Measurements from ENCODE around the gene TMEM200C.

The TMEM200C gene

DNA sequence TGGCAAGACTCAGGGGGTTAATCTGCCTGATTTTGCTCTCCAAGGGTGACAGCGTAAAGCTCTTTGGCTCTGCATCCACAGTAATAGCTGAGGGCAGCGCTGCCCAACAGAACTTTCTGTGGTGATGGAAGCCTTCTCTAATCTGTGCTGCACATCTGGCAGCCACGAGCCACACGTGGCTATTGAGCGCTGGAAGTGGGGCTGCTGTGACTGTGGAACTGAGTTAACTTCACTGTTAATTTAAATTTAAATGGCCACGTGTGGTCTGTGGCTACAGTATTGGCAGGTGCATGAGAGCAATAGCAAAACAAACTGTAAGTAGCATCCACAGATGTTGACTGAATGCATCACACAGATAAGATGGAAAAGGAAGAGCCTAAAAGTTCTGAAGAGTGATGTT is 47.3 kb upstream of the TMEM200C start:
- H4K20me1 ChIP-seq (ENCODE audit: insufficient read depth, low read length) = no peaks in the 10 kb centered on the region
- H3K4me3 ChIP-seq (ENCODE audit: low read length) = no peak overlapping the region
- H3K27me3 ChIP-seq (replicated peaks; ENCODE audit: insufficient read depth, low read length) = no peaks in the 10 kb centered on the region
- no peaks in the 10 kb centered on the region for H3K4me1 ChIP-seq (ENCODE audit: low read length)
- H3F3A ChIP-seq (ENCODE audit: insufficient read depth, low read length) = no peaks in the 10 kb centered on the region
- TF ChIP-seq, protein P1, sequence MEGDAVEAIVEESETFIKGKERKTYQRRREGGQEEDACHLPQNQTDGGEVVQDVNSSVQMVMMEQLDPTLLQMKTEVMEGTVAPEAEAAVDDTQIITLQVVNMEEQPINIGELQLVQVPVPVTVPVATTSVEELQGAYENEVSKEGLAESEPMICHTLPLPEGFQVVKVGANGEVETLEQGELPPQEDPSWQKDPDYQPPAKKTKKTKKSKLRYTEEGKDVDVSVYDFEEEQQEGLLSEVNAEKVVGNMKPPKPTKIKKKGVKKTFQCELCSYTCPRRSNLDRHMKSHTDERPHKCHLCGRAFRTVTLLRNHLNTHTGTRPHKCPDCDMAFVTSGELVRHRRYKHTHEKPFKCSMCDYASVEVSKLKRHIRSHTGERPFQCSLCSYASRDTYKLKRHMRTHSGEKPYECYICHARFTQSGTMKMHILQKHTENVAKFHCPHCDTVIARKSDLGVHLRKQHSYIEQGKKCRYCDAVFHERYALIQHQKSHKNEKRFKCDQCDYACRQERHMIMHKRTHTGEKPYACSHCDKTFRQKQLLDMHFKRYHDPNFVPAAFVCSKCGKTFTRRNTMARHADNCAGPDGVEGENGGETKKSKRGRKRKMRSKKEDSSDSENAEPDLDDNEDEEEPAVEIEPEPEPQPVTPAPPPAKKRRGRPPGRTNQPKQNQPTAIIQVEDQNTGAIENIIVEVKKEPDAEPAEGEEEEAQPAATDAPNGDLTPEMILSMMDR (IDR thresholded peaks at IDR 0.05; ENCODE audit: low read length) = no peak
- TF ChIP-seq EZH2 (optimal IDR thresholded peaks at IDR 0.05; ENCODE audit: low read depth, low read length) = no peak
- TF ChIP-seq EZH2phosphoT487 (IDR thresholded peaks at IDR 0.05; ENCODE audit: low read length) = no peak
- H2AFZ ChIP-seq (ENCODE audit: low read length) = no peak overlapping the region
- no peak overlapping the region for H3K4me2 ChIP-seq (ENCODE audit: low read depth, low read length)
- no peak for DNase-seq
- H3K36me3 ChIP-seq (replicated peaks; ENCODE audit: insufficient read depth, low read length) = no peaks in the 10 kb centered on the region
- no peaks in the 10 kb centered on the region for H3K79me2 ChIP-seq (ENCODE audit: low read length)
- H3K27ac ChIP-seq (ENCODE audit: low read length) = no peak overlapping the region
- H3K9ac ChIP-seq (ENCODE audit: low read length) = no peak overlapping the region
- H3K9me2 ChIP-seq (replicated peaks; ENCODE audit: insufficient read depth, low read length) = no peaks in the 10 kb centered on the region
- H3K9me3 ChIP-seq (replicated peaks; ENCODE audit: insufficient read depth, low read length) = no peaks in the 10 kb centered on the region

DNA sequence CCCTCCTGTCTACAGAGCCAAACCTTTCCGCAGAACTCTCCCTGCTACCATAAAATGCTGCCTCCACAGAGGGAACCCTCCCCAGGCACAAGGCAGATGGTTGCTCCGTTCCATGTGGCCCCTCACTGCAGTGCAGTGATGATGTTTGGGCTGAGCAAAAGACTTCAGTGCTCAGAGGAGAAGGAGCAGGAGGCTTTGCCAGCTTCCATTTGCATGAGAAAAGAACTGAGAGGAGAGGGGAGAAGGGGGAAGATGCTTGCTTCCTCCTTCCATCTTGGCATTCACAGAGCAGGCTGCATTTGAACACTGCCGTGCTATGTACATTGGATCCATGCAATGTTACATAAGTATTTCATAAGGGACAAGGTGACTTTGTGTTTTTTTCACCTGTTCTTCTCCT is 46.6 kb upstream of the TMEM200C start:
- Histone ChIP-seq H4K20me1 (ENCODE audit: insufficient read depth, low read length) (no peaks in the 10 kb centered on the region), H3K79me2 (ENCODE audit: low read length) (no peaks in the 10 kb centered on the region), H3K4me1 (ENCODE audit: low read length) (no peaks in the 10 kb centered on the region), H3K36me3 (replicated peaks; ENCODE audit: insufficient read depth, low read length) (no peaks in the 10 kb centered on the region), H3K27me3 (replicated peaks; ENCODE audit: insufficient read depth, low read length) (no peaks in the 10 kb centered on the region), H3K9me3 (replicated peaks; ENCODE audit: insufficient read depth, low read length) (no peaks in the 10 kb centered on the region), H3K4me3 (ENCODE audit: low read length) (no peak overlapping the region), H2AFZ (ENCODE audit: low read length) (no peak overlapping the region), H3K9ac (ENCODE audit: low read length) (no peak overlapping the region), H3K9me2 (replicated peaks; ENCODE audit: insufficient read depth, low read length) (no peaks in the 10 kb centered on the region), H3K27ac (ENCODE audit: low read length) (no peak overlapping the region), H3K4me2 (ENCODE audit: low read depth, low read length) (no peak overlapping the region), H3F3A (ENCODE audit: insufficient read depth, low read length) (no peaks in the 10 kb centered on the region)
- no peak for DNase-seq
- TF ChIP-seq EZH2 (optimal IDR thresholded peaks at IDR 0.05; ENCODE audit: low read depth, low read length) = no peak
- TF ChIP-seq, protein P1 (IDR thresholded peaks at IDR 0.05; ENCODE audit: low read length) = no peak
- no peak for TF ChIP-seq EZH2phosphoT487 (IDR thresholded peaks at IDR 0.05; ENCODE audit: low read length)

DNA sequence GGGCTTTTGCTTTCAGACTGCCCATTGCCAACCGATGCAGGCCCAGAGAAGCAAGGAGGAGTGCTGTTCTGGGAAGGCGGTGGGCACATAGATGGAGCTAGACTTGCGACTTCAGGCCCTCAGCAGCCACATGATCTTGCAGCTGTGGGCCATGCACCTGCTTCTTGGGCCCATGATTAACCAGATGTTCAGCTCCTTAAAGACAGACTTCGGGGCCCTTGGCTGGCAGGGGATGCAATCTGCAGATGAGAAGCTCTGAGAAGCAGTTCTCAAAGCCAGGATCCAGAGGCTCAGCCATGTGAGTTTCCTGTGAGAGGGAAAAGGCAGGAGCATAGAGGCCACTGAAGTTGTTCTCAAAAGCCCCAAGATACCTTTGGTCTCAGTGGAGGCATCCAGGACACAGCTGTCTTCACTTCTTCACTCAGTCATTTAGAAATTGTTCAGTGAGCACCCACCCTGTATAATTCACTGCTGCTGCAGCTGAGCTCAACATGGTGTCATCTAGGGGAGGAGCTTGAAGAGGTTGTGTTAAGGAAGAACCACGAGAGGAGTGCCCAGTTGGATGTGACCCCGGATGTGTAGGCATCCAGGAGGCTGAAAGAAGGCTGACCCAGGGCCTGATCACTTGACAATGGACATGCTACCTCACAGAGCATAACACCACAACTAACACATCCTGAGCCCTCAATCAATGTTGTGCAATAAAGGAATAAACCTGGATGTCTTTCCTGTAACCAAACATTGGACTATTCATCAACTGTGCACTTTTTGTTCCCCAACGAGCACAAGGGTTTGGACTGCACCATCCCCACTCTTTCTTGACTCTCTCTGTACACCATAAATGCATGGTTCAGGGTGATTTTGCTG is 44.7 kb upstream of the TMEM200C start:
- Histone ChIP-seq H3K9me3 (replicated peaks; ENCODE audit: insufficient read depth, low read length) (no peaks in the 10 kb centered on the region), H4K20me1 (ENCODE audit: insufficient read depth, low read length) (no peaks in the 10 kb centered on the region), H3K9ac (ENCODE audit: low read length) (no peak overlapping the region), H3K4me1 (ENCODE audit: low read length) (no peaks in the 10 kb centered on the region), H3K36me3 (replicated peaks; ENCODE audit: insufficient read depth, low read length) (no peaks in the 10 kb centered on the region), H3K9me2 (replicated peaks; ENCODE audit: insufficient read depth, low read length) (no peaks in the 10 kb centered on the region), H2AFZ (ENCODE audit: low read length) (no peak overlapping the region), H3K27me3 (replicated peaks; ENCODE audit: insufficient read depth, low read length) (no peaks in the 10 kb centered on the region), H3K79me2 (ENCODE audit: low read length) (no peaks in the 10 kb centered on the region), H3K4me3 (ENCODE audit: low read length) (no peak overlapping the region), H3F3A (ENCODE audit: insufficient read depth, low read length) (no peaks in the 10 kb centered on the region), H3K27ac (ENCODE audit: low read length) (no peak overlapping the region), H3K4me2 (ENCODE audit: low read depth, low read length) (no peak overlapping the region)
- DNase-seq = no peak
- no peak for TF ChIP-seq EZH2 (optimal IDR thresholded peaks at IDR 0.05; ENCODE audit: low read depth, low read length)
- TF ChIP-seq EZH2phosphoT487 (IDR thresholded peaks at IDR 0.05; ENCODE audit: low read length) = no peak
- TF ChIP-seq, protein P1 (IDR thresholded peaks at IDR 0.05; ENCODE audit: low read length) = no peak
